ENCODE data around the gene AGK.

AGK gene

GRCh38 chr7:141551094-141551781 is at the start of gene AGK:
Gene AGK, plus strand, starts transcription at chr7:141551410. Its CDS starts 4,057 bp downstream, at chr7:141555467.
- DNase-seq: no peak

DNA sequence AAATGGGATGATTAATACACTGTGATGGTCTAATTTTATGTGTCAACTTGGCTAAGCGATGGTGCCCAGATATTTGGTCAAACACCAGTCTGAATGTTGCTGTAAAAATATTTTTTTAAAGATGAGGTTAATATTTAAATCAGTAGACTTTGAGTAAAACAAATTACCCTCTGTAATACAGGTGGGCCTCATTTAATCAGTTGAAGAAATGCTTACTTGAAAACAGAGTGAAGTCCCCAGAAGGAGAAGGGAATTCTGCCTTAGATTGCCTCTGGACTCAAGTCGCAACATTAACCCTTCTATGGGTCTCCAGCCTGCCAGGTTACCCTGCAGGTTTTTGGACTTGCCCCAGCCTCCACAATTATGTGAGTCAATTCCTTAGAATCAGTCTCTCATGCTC is 49.8 kb upstream of the AGK start:
- no peak for DNase-seq

- no peak for DNase-seq
These were observed 39.9 kb upstream of the AGK start for GRCh38 chr7:141511316-141511675.

DNA sequence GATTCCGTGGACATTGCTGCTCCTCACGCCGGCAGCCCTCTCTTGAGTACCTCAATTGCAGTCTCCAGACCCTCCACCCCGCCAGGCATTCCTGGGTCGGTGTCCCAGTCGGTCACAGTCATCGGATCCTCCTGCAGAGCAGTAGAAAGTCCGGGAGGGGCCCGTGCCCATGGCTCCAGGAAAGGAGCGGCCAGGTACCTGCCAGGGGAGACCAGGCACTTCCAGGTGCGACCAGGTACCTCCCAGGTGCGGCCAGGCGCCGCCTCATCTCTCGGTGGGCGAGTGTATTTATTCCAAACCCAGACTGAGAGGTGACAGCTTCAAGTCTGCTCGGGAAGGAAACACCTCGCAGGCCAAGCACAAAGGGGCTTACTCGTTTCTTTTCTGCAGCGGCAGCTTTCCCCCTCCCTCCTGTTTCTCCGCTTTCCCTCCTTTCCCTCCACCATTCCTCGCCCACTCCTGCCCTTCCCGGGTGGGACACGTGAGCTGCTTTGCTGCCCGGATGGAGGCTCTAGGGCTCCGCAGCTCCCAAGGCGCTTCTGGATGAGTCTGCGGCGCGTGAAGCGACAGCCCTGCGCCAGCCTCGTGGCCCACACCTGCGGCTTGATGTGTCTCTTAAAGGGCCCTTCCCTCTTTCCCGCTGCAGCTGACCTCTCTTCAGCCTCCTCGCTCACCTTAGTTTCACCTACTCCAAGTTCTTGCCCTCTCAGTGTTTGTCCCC is 39.4 kb upstream of the AGK start:
- DNase-seq: no peak

- DNase-seq: no peak
These were observed 38.6 kb upstream of the AGK start for GRCh38 chr7:141512597-141512996.

DNA sequence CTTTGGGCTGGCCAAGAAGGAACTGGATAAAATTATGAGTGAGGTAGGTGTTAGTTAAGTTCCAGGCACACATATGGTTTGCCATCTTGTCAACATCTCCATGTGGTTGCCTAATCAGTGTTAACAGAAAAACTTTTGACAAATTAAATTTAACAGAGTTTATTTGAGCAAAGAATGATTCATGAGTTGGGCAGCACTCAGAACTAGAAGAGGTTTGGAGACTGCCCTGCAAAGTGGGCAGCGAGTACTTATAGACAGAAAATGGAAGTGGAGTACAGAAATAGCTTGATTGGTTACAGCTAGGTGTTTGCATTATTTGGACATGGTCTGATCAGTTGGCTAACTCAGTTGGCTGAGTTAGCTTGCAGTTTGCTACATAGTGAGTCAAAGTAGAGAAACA is 37.5 kb upstream of the AGK start:
- DNase-seq: no peak

DNA sequence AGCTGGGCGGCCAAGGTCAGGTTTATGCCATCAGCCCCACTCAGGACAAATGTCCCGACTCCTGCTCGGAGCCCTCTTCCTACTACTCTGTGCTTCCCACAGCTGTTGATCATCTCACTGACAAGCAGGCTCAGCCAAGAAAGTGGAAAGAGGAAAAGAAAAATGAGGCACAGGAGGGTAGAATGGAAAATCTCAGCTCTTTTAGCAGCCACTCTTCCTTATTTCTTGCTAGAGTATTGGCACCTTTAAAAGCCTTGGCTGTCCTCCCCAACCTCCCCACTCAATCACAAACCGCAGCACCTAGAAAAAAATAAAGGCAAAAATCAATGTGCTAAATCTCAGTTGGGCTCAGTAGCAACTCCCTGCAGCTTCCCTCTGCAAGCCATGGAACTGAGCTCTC is 35.3 kb upstream of the AGK start:
- no peak for DNase-seq

DNA sequence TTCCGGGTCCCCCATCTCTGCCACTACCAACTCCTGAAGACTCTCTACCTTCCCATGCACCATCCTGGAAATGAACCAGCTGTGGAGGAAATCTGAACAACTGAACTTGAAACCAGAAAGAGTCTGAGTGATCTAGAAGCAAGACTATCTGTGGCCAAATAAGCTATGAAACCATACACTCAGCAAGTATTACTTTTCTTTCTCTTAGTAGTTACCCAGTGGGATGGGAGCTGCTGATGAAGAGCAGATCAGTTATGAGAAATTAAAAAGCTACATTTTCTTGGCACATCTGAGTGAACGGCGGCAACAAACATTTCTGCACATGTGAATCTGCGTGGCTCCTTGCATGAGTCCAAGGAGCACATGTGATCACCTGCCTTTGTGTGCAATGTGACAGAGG is 31.6 kb upstream of the AGK start:
- no peak for DNase-seq

GRCh38 chr7:141522657-141523342 is 28.4 kb upstream of the AGK start:
- no peak for DNase-seq

- no peak for DNase-seq
These were observed 25.2 kb upstream of the AGK start for GRCh38 chr7:141525973-141526514.

- DNase-seq: no peak
These were observed 24.1 kb upstream of the AGK start for GRCh38 chr7:141527076-141527475.

DNA sequence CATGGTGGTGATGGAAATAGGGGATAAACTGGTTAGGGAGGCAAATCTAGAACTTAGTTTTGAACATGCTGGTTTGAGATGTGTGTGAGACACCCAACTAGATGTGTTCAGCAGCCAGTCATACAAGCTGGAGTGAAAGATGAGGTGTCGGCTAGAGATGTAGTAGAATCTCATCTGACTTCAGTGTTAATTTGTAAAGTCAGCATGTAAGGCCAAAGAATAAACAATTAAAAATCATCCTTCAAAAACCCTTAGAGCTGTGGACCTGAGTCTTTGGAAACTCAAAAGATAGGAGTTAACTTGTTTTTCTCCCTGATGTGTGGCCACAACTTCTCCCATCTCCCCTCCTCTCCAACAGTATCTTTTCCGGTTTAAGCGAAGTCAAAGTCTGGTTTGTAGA is 22.8 kb upstream of the AGK start:
- DNase-seq: no peak

DNA sequence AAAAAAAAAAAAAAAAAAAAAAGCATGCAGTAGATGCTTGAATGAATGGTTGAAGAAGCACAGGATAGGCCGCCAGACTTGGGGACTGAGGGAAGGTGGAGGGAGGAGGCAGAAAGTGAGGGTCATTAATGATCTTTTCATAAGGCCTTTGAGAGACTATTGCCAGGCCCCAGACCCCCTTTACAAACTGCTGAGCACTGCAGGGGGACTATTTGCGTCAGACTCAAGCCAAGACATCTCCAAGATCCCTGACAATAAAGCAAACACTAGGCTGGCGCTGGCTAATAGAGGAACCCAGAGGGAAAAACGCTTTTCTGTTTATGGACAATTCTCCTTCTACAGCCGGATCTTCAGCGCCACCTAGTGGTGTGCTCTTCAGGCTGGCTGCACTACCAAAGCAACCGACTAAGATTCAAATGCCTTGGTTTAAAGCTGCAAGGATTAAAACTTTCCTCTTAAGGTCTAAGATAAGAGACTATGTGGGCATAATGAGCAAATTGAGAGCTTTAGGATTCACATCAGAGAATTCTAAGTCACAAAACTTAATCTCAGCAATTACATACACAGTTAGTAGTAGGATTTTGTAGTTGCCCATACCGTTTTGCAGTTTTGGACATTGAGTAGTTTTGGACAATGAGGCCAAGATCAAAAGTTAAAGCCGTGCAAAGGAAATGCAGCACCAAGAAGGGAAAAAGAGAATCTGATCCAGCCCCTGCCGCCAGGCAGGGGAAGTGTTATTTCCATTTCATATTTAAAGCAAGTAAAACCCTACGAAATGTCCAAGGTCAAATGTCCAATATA is 17.9 kb upstream of the AGK start:
- DNase-seq: peak in 1 of 2 experiments; percentile 12

DNA sequence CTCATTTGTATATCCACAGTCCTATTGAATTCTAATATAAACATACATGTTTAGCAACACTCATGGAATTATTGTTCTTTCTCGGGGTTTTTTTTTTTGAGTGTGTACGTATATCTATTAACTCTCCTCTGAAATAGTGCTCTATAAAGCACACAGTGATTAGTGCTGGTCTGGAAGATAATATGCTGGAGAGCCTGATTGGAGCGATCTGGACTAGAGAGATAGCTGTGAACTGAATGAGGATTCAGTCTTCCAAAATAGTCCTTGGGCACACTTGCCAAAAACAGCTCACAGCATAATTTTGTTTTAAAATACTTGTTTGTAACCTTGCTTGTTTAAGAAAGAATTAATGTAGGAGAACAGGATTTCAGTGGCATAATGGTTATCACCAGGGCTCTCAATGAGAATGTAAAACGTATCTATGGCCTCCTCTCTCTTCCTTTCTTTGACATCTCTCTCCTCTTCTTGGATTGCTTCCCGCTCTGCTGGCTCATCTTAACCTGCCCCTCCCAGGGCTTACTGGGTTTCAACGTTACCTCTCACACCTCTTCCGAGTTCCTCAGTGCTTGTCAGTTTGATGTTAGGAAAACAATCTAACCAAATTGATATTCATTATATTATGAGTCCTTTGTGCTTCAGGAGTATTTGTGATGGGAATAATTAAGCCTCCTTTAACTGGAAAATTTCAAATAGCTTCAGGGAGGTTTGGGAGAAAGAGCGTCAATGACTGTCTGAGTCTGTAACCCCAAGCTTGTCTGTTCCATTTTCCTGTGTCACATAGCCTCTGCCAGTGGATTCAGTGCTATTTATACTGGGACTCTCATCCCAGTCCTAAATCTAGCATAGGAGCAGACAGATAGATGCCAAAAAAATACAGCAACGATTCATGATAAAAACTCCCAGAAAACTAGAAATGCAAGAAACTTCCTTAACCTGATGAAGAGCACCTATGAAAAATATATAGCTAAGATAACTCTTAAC is 16.2 kb upstream of the AGK start:
- no peak for DNase-seq

DNA sequence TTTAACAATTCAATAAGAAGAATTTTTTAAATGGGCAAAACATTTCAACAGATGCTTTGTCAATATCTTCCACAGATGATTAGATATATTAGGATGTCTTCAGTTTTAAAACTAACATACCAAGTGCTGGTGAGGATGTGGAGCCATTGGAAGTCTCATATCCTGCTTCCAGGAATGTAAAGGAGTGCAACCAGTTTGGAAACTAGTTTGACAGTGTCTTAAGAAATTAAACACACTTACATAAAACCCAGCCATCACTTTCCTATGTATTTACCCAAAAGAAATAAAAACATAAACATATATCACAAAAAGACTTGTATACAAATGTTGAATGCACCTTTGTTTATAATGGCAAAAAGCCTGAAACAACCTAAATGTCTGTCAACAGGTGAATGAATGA is 13.3 kb upstream of the AGK start:
- DNase-seq: no peak

GRCh38 chr7:141541375-141541774 is 9.8 kb upstream of the AGK start:
- DNase-seq: no peak

GRCh38 chr7:141544831-141545230 is 6.4 kb upstream of the AGK start:
- DNase-seq: no peak

DNA sequence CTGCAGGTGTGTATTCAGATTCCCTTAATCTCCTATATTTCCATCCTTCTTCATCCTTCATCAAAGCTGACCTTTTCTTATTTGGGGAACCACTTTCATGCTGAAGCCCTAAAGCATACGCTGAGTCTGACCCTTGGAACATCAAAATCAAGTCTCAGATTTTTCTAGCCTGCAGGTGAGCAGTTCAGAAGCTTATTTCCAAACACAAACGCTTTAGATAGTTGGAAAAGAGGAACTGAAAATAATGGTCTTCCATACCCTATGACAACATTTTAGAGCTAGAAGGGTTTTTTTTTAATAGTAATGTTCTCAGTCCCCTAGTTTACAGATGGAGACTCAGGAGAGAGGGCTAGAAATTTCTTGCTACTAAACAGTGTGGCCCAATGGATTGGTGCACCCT is 1.6 kb upstream of the AGK start:
- DNase-seq: no peak

- DNase-seq: no peak
These were observed 670 bp upstream of the AGK start for GRCh38 chr7:141550386-141551093.

GRCh38 chr7:141551782-141552181 is 572 bp downstream of the AGK start:
- DNase-seq: no peak

DNA sequence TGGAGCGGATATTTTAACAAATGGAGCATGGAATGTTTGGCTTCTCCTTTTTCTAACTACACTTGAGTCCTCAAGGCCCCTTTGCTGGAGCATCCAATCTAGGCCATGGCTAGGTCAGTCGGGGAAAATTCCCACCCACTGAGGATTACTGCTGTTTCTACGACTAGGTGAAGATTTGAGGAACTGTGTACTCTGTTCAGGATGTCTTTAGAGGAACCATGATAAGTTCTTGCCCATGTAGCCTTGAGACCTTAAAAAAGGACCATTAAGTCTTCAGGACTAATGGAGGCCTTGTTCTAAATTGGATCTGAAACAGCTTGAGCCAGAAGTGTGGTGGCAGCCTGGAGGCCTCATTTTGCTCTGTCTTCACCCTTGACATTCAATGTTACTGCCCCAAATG is 6.2 kb downstream of the AGK start:
- no peak for DNase-seq

All from cerebellar nuclear complex (tissue), 1 donor.